Measurements from ENCODE around the gene PDE12. TPM values are rescaled to one million over a fixed set of nuclear protein-coding genes. Genes with fewer than 3 reads are reported as not detected.
"Not testable (repeated sequence)": the region's sequence is repeated elsewhere in the genome, so short reads cannot be mapped to it uniquely, and the experiment has no call there.

PDE12 gene
- total and polyA plus RNA-seq, 9 donors, result 6.1 to 9.7 (median 7.3) TPM

- H3K27me3 ChIP-seq (ENCODE audit: control insufficient read depth, insufficient read depth, low read length), result no peaks in the 10 kb centered on the region
- no peaks in the 10 kb centered on the region for H3K9me3 ChIP-seq (replicated peaks; ENCODE audit: control insufficient read depth, low read depth, low read length)
- H3K27ac ChIP-seq (ENCODE audit: low read length), result peak overlapping the region; percentile 97
- peak overlapping the region; percentile 63 for H3K4me3 ChIP-seq (ENCODE audit: low read length)
- H3K4me1 ChIP-seq (ENCODE audit: control insufficient read depth, insufficient read depth, low read length), result peaks cover 13% of the 10 kb centered on the region
- WGBS (ENCODE audit: insufficient coverage), result 33% methylated on average over 1 of the region's 5 CpGs
- no peak for DNase-seq
- H3K36me3 ChIP-seq (ENCODE audit: control insufficient read depth, insufficient read depth, low read length), result peaks cover 2% of the 10 kb centered on the region
Measured at GRCh38 chr3:57598765-57599360, 42.8 kb downstream of the PDE12 start.

- peaks cover 4% of the 10 kb centered on the region for H3K9me3 ChIP-seq (replicated peaks; ENCODE audit: control insufficient read depth, low read depth, low read length)
- H3K27ac ChIP-seq (ENCODE audit: low read length), result no peak overlapping the region
- H3K4me3 ChIP-seq (ENCODE audit: low read length), result no peak overlapping the region
- H3K4me1 ChIP-seq (ENCODE audit: control insufficient read depth, insufficient read depth, low read length), result peaks cover 13% of the 10 kb centered on the region
- peaks cover 2% of the 10 kb centered on the region for H3K36me3 ChIP-seq (ENCODE audit: control insufficient read depth, insufficient read depth, low read length)
- 100% methylated on average over 1 of the region's 2 CpGs for WGBS (ENCODE audit: insufficient coverage)
- H3K27me3 ChIP-seq (ENCODE audit: control insufficient read depth, insufficient read depth, low read length), result no peaks in the 10 kb centered on the region
- no peak for DNase-seq
Measured at GRCh38 chr3:57600195-57600594, 44.1 kb downstream of the PDE12 start.

GRCh38 chr3:57604971-57605370 is 48.9 kb downstream of the PDE12 start:
- H3K27ac ChIP-seq (ENCODE audit: low read length), result no peak overlapping the region
- H3K36me3 ChIP-seq (ENCODE audit: control insufficient read depth, insufficient read depth, low read length), result peaks cover 2% of the 10 kb centered on the region

GRCh38 chr3:57605683-57606082 is 49.6 kb downstream of the PDE12 start:
- Histone ChIP-seq H3K4me1 (ENCODE audit: control insufficient read depth, insufficient read depth, low read length) (no peaks in the 10 kb centered on the region), H3K27me3 (ENCODE audit: control insufficient read depth, insufficient read depth, low read length) (no peaks in the 10 kb centered on the region), H3K4me3 (ENCODE audit: low read length) (no peak overlapping the region), H3K36me3 (ENCODE audit: control insufficient read depth, insufficient read depth, low read length) (peaks cover 2% of the 10 kb centered on the region), H3K27ac (ENCODE audit: low read length) (no peak overlapping the region), H3K9me3 (replicated peaks; ENCODE audit: control insufficient read depth, low read depth, low read length) (peaks cover 6% of the 10 kb centered on the region)
- DNase-seq, result no peak

More at GRCh38 chr3:57604971-57605370, 48.9 kb downstream of the PDE12 start:
- no peaks in the 10 kb centered on the region for H3K27me3 ChIP-seq (ENCODE audit: control insufficient read depth, insufficient read depth, low read length)
- no peak for DNase-seq
- no peak overlapping the region for H3K4me3 ChIP-seq (ENCODE audit: low read length)
- peaks cover 6% of the 10 kb centered on the region for H3K9me3 ChIP-seq (replicated peaks; ENCODE audit: control insufficient read depth, low read depth, low read length)
- 58% methylated on average over 2 of the region's 2 CpGs for WGBS (ENCODE audit: insufficient coverage)
- no peaks in the 10 kb centered on the region for H3K4me1 ChIP-seq (ENCODE audit: control insufficient read depth, insufficient read depth, low read length)

GRCh38 chr3:57611870-57612269 is 55.8 kb downstream of the PDE12 start:
- no CpG with 5 or more reads among the region's 5 CpGs for WGBS (ENCODE audit: insufficient coverage)
- not testable (repeated sequence) for H3K27me3 ChIP-seq (ENCODE audit: control insufficient read depth, insufficient read depth, low read length); H3K4me1 ChIP-seq (ENCODE audit: control insufficient read depth, insufficient read depth, low read length); H3K4me3 ChIP-seq (ENCODE audit: low read length); H3K9me3 ChIP-seq (replicated peaks; ENCODE audit: control insufficient read depth, low read depth, low read length); DNase-seq; H3K36me3 ChIP-seq (ENCODE audit: control insufficient read depth, insufficient read depth, low read length); H3K27ac ChIP-seq (ENCODE audit: low read length)

GRCh38 chr3:57616233-57616632 is 60.2 kb downstream of the PDE12 start:
- Histone ChIP-seq H3K4me1 (ENCODE audit: control insufficient read depth, insufficient read depth, low read length) (no peaks in the 10 kb centered on the region), H3K27me3 (ENCODE audit: control insufficient read depth, insufficient read depth, low read length) (no peaks in the 10 kb centered on the region), H3K9me3 (replicated peaks; ENCODE audit: control insufficient read depth, low read depth, low read length) (no peaks in the 10 kb centered on the region), H3K27ac (ENCODE audit: low read length) (no peak overlapping the region), H3K36me3 (ENCODE audit: control insufficient read depth, insufficient read depth, low read length) (no peaks in the 10 kb centered on the region), H3K4me3 (ENCODE audit: low read length) (no peak overlapping the region)
- no peak for DNase-seq
- 100% methylated on average over 1 of the region's 3 CpGs for WGBS (ENCODE audit: insufficient coverage)

Other genes starting within 250 kb of the PDE12 start
- gene DNAH12, start 11.9 kb upstream of the PDE12 start, total RNA-seq, result 0.58 TPM
- gene DNAH12, start 11.9 kb upstream of the PDE12 start, polyA plus RNA-seq (ENCODE audit: insufficient read depth in 1 of 8, insufficient read length in 8 of 8, low replicate concordance in 1 of 8), result under 1 TPM; 0.04 to 0.49 (median 0.26) TPM
- gene ARF4, start 41.1 kb downstream of the PDE12 start, total RNA-seq, result 95.2 TPM
- gene ARF4, start 41.1 kb downstream of the PDE12 start, polyA plus RNA-seq (ENCODE audit: insufficient read depth in 1 of 8, insufficient read length in 8 of 8, low replicate concordance in 1 of 8), result 100 to 1,000 TPM; 148 to 243 (median 161) TPM
- gene DENND6A, start 136.8 kb downstream of the PDE12 start, total RNA-seq, result 15.0 TPM
- 10 to 100 TPM; 11.5 to 17.7 (median 13.5) TPM for gene DENND6A, start 136.8 kb downstream of the PDE12 start, polyA plus RNA-seq (ENCODE audit: insufficient read depth in 1 of 8, insufficient read length in 8 of 8, low replicate concordance in 1 of 8)
- gene SLMAP, start 200.0 kb downstream of the PDE12 start, total RNA-seq, result 57.1 TPM
- 10 to 100 TPM; 39.3 to 63.2 (median 44.9) TPM for gene SLMAP, start 200.0 kb downstream of the PDE12 start, polyA plus RNA-seq (ENCODE audit: insufficient read depth in 1 of 8, insufficient read length in 8 of 8, low replicate concordance in 1 of 8)